CD4-positive, alpha-beta T cell (primary cell): ENCODE measurements around the gene COL4A6. TPM values are rescaled to one million over a fixed set of nuclear protein-coding genes. Genes with fewer than 3 reads are reported as not detected.

Experiments used
- ATAC-seq: fragments of 200-7000 bp; cut with Tn5 transposase; one replicate; pipeline ENCODE4 v1.10.0; 2022; ENCODE audit warnings: mild to moderate bottlenecking; ENCODE audit not compliant: poor library complexity
- CTCF ChIA-PET: fragments of 350-600 bp; sonication (Branson Sonifier 250); formaldehyde crosslinking; loops from one replicate; lab custom pipeline; 2021; ENCODE audit warnings: antibody characterized with exemption, inconsistent platforms; lab: Charles Lee
- POLR2A ChIA-PET: fragments of 350-600 bp; sonication (Branson Sonifier 250); formaldehyde crosslinking; loops from one replicate; lab custom pipeline; 2021; ENCODE audit warnings: antibody characterized with exemption, inconsistent platforms; lab: Charles Lee
- DNase-seq, 14 experiments: peaks; one replicate each; pipeline ENCODE4 v3.0.0-alpha.2; 2013 to 2020; ENCODE audit warnings: mixed read lengths in 2 of 14
- H3K27ac ChIP-seq, 2 donors: one replicate each; pipeline versions ENCODE4 v1.5.1 to v1.7.0; 2013; ENCODE audit warnings: low read length in 2 of 2, low read depth in 1 of 2, mild to moderate bottlenecking in 1 of 2
- H3K27me3 ChIP-seq, 2 experiments: 1 replicate in 1 of 2; 2 replicates in 1 of 2; pipeline versions ENCODE4 v1.6.1 to v1.7.0; 2013; ENCODE audit warnings: low read length in 2 of 2, control low read depth in 1 of 2, mild to moderate bottlenecking in 1 of 2, moderate library complexity in 1 of 2; ENCODE audit not compliant: insufficient read depth in 2 of 2, control insufficient read depth in 1 of 2
- H3K36me3 ChIP-seq: one replicate; pipeline ENCODE4 v1.6.1; 2013; ENCODE audit warnings: low read length, control low read depth; ENCODE audit not compliant: insufficient read depth
- H3K4me1 ChIP-seq: one replicate; pipeline ENCODE4 v1.6.1; 2013; ENCODE audit warnings: low read length, control low read depth; ENCODE audit not compliant: insufficient read depth
- H3K4me3 ChIP-seq: one replicate; pipeline ENCODE4 v1.5.1; 2013; ENCODE audit warnings: mild to moderate bottlenecking, low read length, moderate library complexity
- H3K9me3 ChIP-seq, 2 experiments: 1 replicate in 1 of 2; 2 replicates in 1 of 2; pipeline versions ENCODE4 v1.6.1 to v1.7.0; 2013; ENCODE audit warnings: low read length in 2 of 2, mild to moderate bottlenecking in 2 of 2, control low read depth in 1 of 2, moderate library complexity in 1 of 2; ENCODE audit not compliant: control insufficient read depth in 1 of 2, insufficient read depth in 1 of 2
- H3K27ac Mint-ChIP-seq: one replicate; pipeline ENCODE4 v1.8.0; 2020; ENCODE audit warnings: mixed read lengths
- H3K27me3 Mint-ChIP-seq: one replicate; pipeline ENCODE4 v1.8.0; 2021; ENCODE audit warnings: mixed read lengths
- H3K36me3 Mint-ChIP-seq: one replicate; pipeline ENCODE4 v1.8.0; 2021; ENCODE audit warnings: low read depth, mixed read lengths
- H3K4me1 Mint-ChIP-seq: one replicate; pipeline ENCODE4 v1.8.0; 2021; ENCODE audit warnings: low read depth, mixed read lengths
- H3K4me3 Mint-ChIP-seq: one replicate; pipeline ENCODE4 v1.8.0; 2020; ENCODE audit warnings: mild to moderate bottlenecking, mixed read lengths
- H3K9me3 Mint-ChIP-seq: one replicate; pipeline ENCODE4 v1.8.0; 2020; ENCODE audit warnings: mixed read lengths
- intact Hi-C, 2 experiments: fragments of 100-400 bp; cut with DNase I in 1 of 2; cut with micrococcal nuclease in 1 of 2; formaldehyde crosslinking; loops; one replicate each; pipeline versions ENCODE4 v1.15.1 to v1.9.0; 2023 to 2025; cut with DNase I, micrococcal nuclease
- total RNA-seq, 174 experiments: library from RNA in 2 of 174; stranded (reverse) in 2 of 174; gene quantifications; one replicate each; pipeline ENCODE4 v1.2.3 and lab custom pipeline; 2021 to 2026
- TF ChIP-seq, protein P1 (sequence below): fragments of 200-600 bp; IDR thresholded peaks from one replicate; pipeline ENCODE4 v1.8.0; 2022; ENCODE audit warnings: antibody characterized with exemption, mild to moderate bottlenecking

COL4A6 gene
- total RNA-seq, 2 experiments from 2014 or later, result not detected

- no peaks in the 10 kb centered on the region for H3K9me3 Mint-ChIP-seq
- Histone ChIP-seq H3K9me3 (no peaks in the 10 kb centered on the region), H3K27me3 (no peaks in the 10 kb centered on the region), H3K36me3 (no peaks in the 10 kb centered on the region), H3K27ac (no peak overlapping the region), H3K4me3 (no peak overlapping the region), H3K4me1 (no peaks in the 10 kb centered on the region)
- H3K4me3 Mint-ChIP-seq, result no peak overlapping the region
- no peaks in the 10 kb centered on the region for H3K4me1 Mint-ChIP-seq
- no peak overlapping the region for H3K27ac Mint-ChIP-seq
- intact Hi-C loops, result no loop called here
- TF ChIP-seq, protein P1, sequence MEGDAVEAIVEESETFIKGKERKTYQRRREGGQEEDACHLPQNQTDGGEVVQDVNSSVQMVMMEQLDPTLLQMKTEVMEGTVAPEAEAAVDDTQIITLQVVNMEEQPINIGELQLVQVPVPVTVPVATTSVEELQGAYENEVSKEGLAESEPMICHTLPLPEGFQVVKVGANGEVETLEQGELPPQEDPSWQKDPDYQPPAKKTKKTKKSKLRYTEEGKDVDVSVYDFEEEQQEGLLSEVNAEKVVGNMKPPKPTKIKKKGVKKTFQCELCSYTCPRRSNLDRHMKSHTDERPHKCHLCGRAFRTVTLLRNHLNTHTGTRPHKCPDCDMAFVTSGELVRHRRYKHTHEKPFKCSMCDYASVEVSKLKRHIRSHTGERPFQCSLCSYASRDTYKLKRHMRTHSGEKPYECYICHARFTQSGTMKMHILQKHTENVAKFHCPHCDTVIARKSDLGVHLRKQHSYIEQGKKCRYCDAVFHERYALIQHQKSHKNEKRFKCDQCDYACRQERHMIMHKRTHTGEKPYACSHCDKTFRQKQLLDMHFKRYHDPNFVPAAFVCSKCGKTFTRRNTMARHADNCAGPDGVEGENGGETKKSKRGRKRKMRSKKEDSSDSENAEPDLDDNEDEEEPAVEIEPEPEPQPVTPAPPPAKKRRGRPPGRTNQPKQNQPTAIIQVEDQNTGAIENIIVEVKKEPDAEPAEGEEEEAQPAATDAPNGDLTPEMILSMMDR, result no peak
- ATAC-seq, result no peak
- H3K27me3 Mint-ChIP-seq, result peaks cover 8% of the 10 kb centered on the region
- H3K36me3 Mint-ChIP-seq, result no peaks in the 10 kb centered on the region
- DNase-seq, result no peak
- CTCF ChIA-PET, result no interaction called here
- POLR2A ChIA-PET, result no interaction called here
These were observed 167.4 kb downstream of the COL4A6 start for GRCh38 chrX:108270739-108271396.

DNA sequence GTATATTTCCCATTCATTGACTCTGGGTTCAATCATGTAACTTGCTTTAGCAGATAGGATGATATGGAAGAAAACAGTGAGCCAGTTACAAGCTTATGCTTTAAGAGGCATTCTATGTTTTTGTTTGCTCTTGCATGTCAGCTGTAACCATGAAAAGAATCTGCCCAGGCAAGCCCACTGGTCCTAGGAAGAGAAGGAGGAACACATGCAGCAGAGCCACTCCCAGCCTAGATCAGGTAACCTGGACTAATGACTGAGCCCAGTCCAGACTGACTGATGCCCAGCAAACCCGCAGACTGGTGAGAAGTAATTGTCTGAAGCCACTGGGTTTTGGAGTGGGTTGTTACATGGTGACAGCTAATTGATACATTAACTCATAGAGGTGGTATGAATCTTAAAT is 167.9 kb downstream of the COL4A6 start:
- no peak for DNase-seq
- ChIA-PET CTCF (no interaction called here), POLR2A (no interaction called here)
- no peaks in the 10 kb centered on the region for H3K36me3 Mint-ChIP-seq
- TF ChIP-seq, protein P1, result no peak
- Histone ChIP-seq H3K9me3 (no peaks in the 10 kb centered on the region), H3K4me3 (no peak overlapping the region), H3K4me1 (no peaks in the 10 kb centered on the region), H3K27ac (no peak overlapping the region), H3K36me3 (no peaks in the 10 kb centered on the region), H3K27me3 (no peaks in the 10 kb centered on the region)
- H3K9me3 Mint-ChIP-seq, result no peaks in the 10 kb centered on the region
- no peak for ATAC-seq
- H3K4me3 Mint-ChIP-seq, result no peak overlapping the region
- no peak overlapping the region for H3K27ac Mint-ChIP-seq
- peaks cover 6% of the 10 kb centered on the region for H3K27me3 Mint-ChIP-seq
- no peaks in the 10 kb centered on the region for H3K4me1 Mint-ChIP-seq
- intact Hi-C loops, result no loop called here

DNA sequence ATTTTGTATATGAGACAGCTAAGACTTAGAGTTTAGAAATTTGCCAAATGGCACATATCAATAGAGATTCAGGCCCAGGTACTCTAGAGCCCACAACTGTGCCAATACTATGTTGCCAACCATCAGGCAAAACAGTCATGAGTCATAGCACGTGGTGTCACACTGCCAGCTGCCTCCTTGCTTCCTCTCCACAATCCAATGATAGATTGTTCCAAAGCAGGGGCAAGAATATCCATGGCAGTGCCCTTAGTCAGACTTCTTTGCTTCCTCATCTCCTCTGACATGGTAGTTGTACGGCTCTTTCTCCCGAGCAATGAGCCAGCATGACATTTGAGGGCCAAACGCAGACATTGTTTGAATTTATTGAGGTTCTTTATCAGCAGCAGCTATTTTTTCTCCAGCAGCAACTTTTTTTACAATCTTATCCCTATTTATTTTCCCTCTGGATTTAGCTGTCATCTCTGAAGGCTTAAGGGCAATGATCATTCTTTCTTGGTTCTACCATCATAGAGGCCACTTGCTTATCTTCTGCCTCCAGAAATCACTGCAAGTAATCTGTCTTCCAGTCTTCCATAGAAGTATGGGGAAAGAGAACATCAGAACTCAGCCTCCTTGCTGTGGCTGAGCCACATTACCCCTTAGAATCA is 169.7 kb downstream of the COL4A6 start:
- DNase-seq (no peak), ATAC-seq (no peak)
- Mint-ChIP-seq H3K27me3 (peaks cover 5% of the 10 kb centered on the region), H3K4me1 (no peaks in the 10 kb centered on the region), H3K27ac (no peak overlapping the region), H3K9me3 (no peaks in the 10 kb centered on the region), H3K36me3 (no peaks in the 10 kb centered on the region), H3K4me3 (no peak overlapping the region)
- intact Hi-C loops, result no loop called here
- Histone ChIP-seq H3K4me1 (no peaks in the 10 kb centered on the region), H3K27me3 (peaks cover 0 to 5% of the 10 kb centered on the region in 2 experiments), H3K36me3 (no peaks in the 10 kb centered on the region), H3K27ac (no peak overlapping the region), H3K4me3 (no peak overlapping the region), H3K9me3 (no peaks in the 10 kb centered on the region)
- CTCF ChIA-PET, result interaction anchor here (1.1 kb wide), 1 partner anchor 44 kb away, joined by 3 read pairs; no protein-coding TSS in a partner anchor
- POLR2A ChIA-PET, result no interaction called here
- TF ChIP-seq, protein P1, result no peak
